SU-DHL-6 (cell line): Measurements from ENCODE around the gene CPNE5.

ENCODE experiments used
- CTCF ChIP-seq: fragments of 200-600 bp; sonication (generic); IDR thresholded peaks from one replicate; pipeline ENCODE4 v1.5.1; 2017; ENCODE audit warnings: antibody characterized with exemption, mild to moderate bottlenecking, low read length, moderate library complexity; ENCODE audit not compliant: insufficient read depth, poor library complexity, severe bottlenecking
- EZH2phosphoT487 ChIP-seq: fragments of 200-600 bp; sonication (generic), shearing (Covaris generic); conservative IDR thresholded peaks from 2 replicates; pipeline ENCODE4 v1.6.1; 2018; ENCODE audit warnings: mild to moderate bottlenecking, antibody characterized with exemption, low read length, moderate library complexity, mixed read lengths

GRCh38 chr6:36788768-36789167, 50.5 kb downstream of the CPNE5 start:
- TF ChIP-seq CTCF (no peak), EZH2phosphoT487 (no peak)
